BLaER1 treated with 17β-estradiol and CSF1 and Interleukin-3, amounts not matched to agents 10 nM and 100 nM (cell line): ENCODE measurements around the gene DUSP21.
"Not testable (repeated sequence)": the region's sequence is repeated elsewhere in the genome, so short reads cannot be mapped to it uniquely, and the experiment has no call there.

Experiments
- H3K27ac ChIP-seq, 11 experiments: shearing (Covaris generic); formaldehyde crosslinking; 2 replicates each; pipeline ENCODE4 v1.8.1; 2022
- H3K27me3 ChIP-seq, 11 experiments: shearing (Covaris generic); formaldehyde crosslinking; 2 replicates each; pipeline ENCODE4 v1.8.1; 2022
- H3K36me3 ChIP-seq, 11 experiments: shearing (Covaris generic); formaldehyde crosslinking; 2 replicates each; pipeline ENCODE4 v1.8.1; 2022
- H3K4me1 ChIP-seq, 10 experiments: shearing (Covaris generic); formaldehyde crosslinking; 2 replicates each; pipeline ENCODE4 v1.8.1; 2022
- H3K4me2 ChIP-seq, 11 experiments: shearing (Covaris generic); formaldehyde crosslinking; 2 replicates each; pipeline ENCODE4 v1.8.1; 2022
- H3K4me3 ChIP-seq, 10 experiments: shearing (Covaris generic); formaldehyde crosslinking; 2 replicates each; pipeline ENCODE4 v1.8.1; 2022
- H3K9ac ChIP-seq, 11 experiments: shearing (Covaris generic); formaldehyde crosslinking; 2 replicates each; pipeline ENCODE4 v1.8.1; 2022
- H3K9me3 ChIP-seq, 11 experiments: shearing (Covaris generic); formaldehyde crosslinking; replicated peaks in 1 of 11; 2 replicates each; pipeline ENCODE4 v1.8.1; 2022
- H4K20me1 ChIP-seq, 11 experiments: shearing (Covaris generic); formaldehyde crosslinking; 2 replicates each; pipeline ENCODE4 v1.8.1; 2022
- Cebpa-rat ChIP-seq, 11 experiments: shearing (Covaris generic); IDR thresholded peaks; 2 replicates each; pipeline ENCODE4 v1.8.1; 2022

The DUSP21 gene

GRCh38 chrX:44889824-44890223, 46.0 kb downstream of the DUSP21 start:
- Histone ChIP-seq H4K20me1 (peaks cover 22 to 100% (median 80%) of the 10 kb centered on the region in 11 experiments; a peak in 21 of 22 replicates), H3K27me3 (no peaks in the 10 kb centered on the region), H3K4me2 (peak overlapping the region in 9 of 11 experiments; percentile 2 to 81 (median 68); a peak in 15 of 22 replicates), H3K4me1 (peaks cover 13 to 75% (median 36%) of the 10 kb centered on the region in 10 experiments), H3K9me3 (peaks cover 0 to 97% (median 80%) of the 10 kb centered on the region in 11 experiments; a peak in 20 of 22 replicates), H3K9ac (peak overlapping the region in 3 of 11 experiments; percentile 11 to 36 (median 19); a peak in 4 of 22 replicates), H3K36me3 (peaks cover 0 to 71% (median 51%) of the 10 kb centered on the region in 11 experiments; a peak in 17 of 22 replicates), H3K27ac (peak overlapping the region in 7 of 11 experiments; percentile 28 to 75 (median 64); a peak in 14 of 22 replicates), H3K4me3 (peak overlapping the region in 2 of 10 experiments; percentile 2 to 20; a peak in 2 of 20 replicates)
- peak in 1 of 11 experiments; percentile 18; a peak in 1 of 22 replicates for TF ChIP-seq Cebpa-rat (IDR thresholded peaks at IDR 0.05)

GRCh38 chrX:44890247-44890646, 46.4 kb downstream of the DUSP21 start:
- no peak for TF ChIP-seq Cebpa-rat (IDR thresholded peaks at IDR 0.05)
- peaks cover 4 to 99% (median 81%) of the 10 kb centered on the region in 11 experiments; a peak in 20 of 22 replicates for H3K9me3 ChIP-seq
- peak overlapping the region in 3 of 10 experiments; percentile 2 to 20 (median 18); a peak in 2 of 20 replicates for H3K4me3 ChIP-seq
- H3K4me1 ChIP-seq, result peaks cover 13 to 75% (median 36%) of the 10 kb centered on the region in 10 experiments
- H4K20me1 ChIP-seq, result peaks cover 18 to 100% (median 76%) of the 10 kb centered on the region in 11 experiments; a peak in 21 of 22 replicates
- peak overlapping the region in 4 of 11 experiments; percentile 2 to 36 (median 8); a peak in 5 of 22 replicates for H3K9ac ChIP-seq
- H3K27me3 ChIP-seq, result no peaks in the 10 kb centered on the region
- H3K4me2 ChIP-seq, result peak overlapping the region in 8 of 11 experiments; percentile 5 to 81 (median 68); a peak in 15 of 22 replicates
- H3K36me3 ChIP-seq, result peaks cover 0 to 71% (median 50%) of the 10 kb centered on the region in 11 experiments; a peak in 17 of 22 replicates
- peak overlapping the region in 7 of 11 experiments; percentile 28 to 75 (median 55); a peak in 12 of 22 replicates for H3K27ac ChIP-seq

GRCh38 chrX:44890687-44891086, 46.9 kb downstream of the DUSP21 start:
- H3K4me2 ChIP-seq, result peak overlapping the region in 8 of 11 experiments; percentile 5 to 81 (median 68); a peak in 14 of 22 replicates
- peak overlapping the region in 3 of 10 experiments; percentile 2 to 20 (median 18); a peak in 2 of 20 replicates for H3K4me3 ChIP-seq
- peaks cover 8 to 99% (median 81%) of the 10 kb centered on the region in 11 experiments; a peak in 20 of 22 replicates for H3K9me3 ChIP-seq

GRCh38 chrX:44891642-44892041, 47.8 kb downstream of the DUSP21 start:
- no peak overlapping the region for H3K9ac ChIP-seq
- TF ChIP-seq Cebpa-rat (IDR thresholded peaks at IDR 0.05), result no peak
- peaks cover 0 to 73% (median 43%) of the 10 kb centered on the region in 11 experiments; a peak in 18 of 22 replicates for H3K36me3 ChIP-seq
- no peak overlapping the region; a peak in 1 of 22 replicates for H3K27ac ChIP-seq
- H3K27me3 ChIP-seq, result no peaks in the 10 kb centered on the region
- 0 out of 22 replicates have a peak overlapping the region, but pooled peaks of 1 of the 11 experiments have one; percentile 81 for H3K4me2 ChIP-seq
- H3K4me3 ChIP-seq, result no peak overlapping the region; a peak in 1 of 20 replicates
- H4K20me1 ChIP-seq, result peaks cover 7 to 96% (median 63%) of the 10 kb centered on the region in 11 experiments; a peak in 20 of 22 replicates
- H3K4me1 ChIP-seq, result peaks cover 13 to 78% (median 36%) of the 10 kb centered on the region in 10 experiments
- peaks cover 18 to 99% (median 81%) of the 10 kb centered on the region in 11 experiments; a peak in 21 of 22 replicates for H3K9me3 ChIP-seq

More at GRCh38 chrX:44890687-44891086, 46.9 kb downstream of the DUSP21 start:
- Histone ChIP-seq H4K20me1 (peaks cover 13 to 100% (median 72%) of the 10 kb centered on the region in 11 experiments; a peak in 21 of 22 replicates), H3K4me1 (peaks cover 13 to 75% (median 36%) of the 10 kb centered on the region in 10 experiments), H3K27ac (peak overlapping the region in 6 of 11 experiments; percentile 28 to 75 (median 60); a peak in 9 of 22 replicates), H3K36me3 (peaks cover 0 to 70% (median 47%) of the 10 kb centered on the region in 11 experiments; a peak in 17 of 22 replicates), H3K9ac (peak overlapping the region in 3 of 11 experiments; percentile 2 to 13 (median 4); a peak in 4 of 22 replicates)
- not testable (repeated sequence) for H3K27me3 ChIP-seq
